SK-N-SH (cell line): ENCODE measurements around the gene DNTT. TPM values are rescaled to one million over a fixed set of nuclear protein-coding genes. Genes with fewer than 3 reads are reported as not detected.

ENCODE experiments used
- CTCF ChIA-PET: fragments of 300-600, 350-600 bp; formaldehyde crosslinking; extraction: SDS; loops from one replicate; lab custom pipeline; 2021; lab: Yijun Ruan, JAX
- POLR2A ChIA-PET: fragments of 350-600 bp; sonication (Branson Sonifier 250); formaldehyde crosslinking; extraction: SDS; loops from one replicate; lab custom pipeline; 2020; ENCODE audit warnings: antibody characterized with exemption, inconsistent platforms; lab: Yijun Ruan, JAX
- DNase-seq: peaks from one replicate; pipeline ENCODE4 v3.0.0; 2012
- H2AFZ ChIP-seq: fragments of 200-600 bp; sonication (generic); 2 replicates; pipeline ENCODE4 v1.8.1; 2016; ENCODE audit warnings: antibody characterized with exemption, mild to moderate bottlenecking, low read depth
- H3F3A ChIP-seq: fragments of 200-600 bp; sonication (generic); replicated peaks from 2 replicates; pipeline ENCODE3; 2016; ENCODE audit warnings: antibody characterized with exemption, mild to moderate bottlenecking; ENCODE audit not compliant: insufficient read depth
- H3K27ac ChIP-seq, 2 experiments: fragments of 200-500 bp in 1 of 2; fragments of 200-600 bp in 1 of 2; sonication (Bioruptor generic) in 1 of 2; sonication (generic), shearing (Covaris generic) in 1 of 2; 2 replicates each; pipeline versions ENCODE4 v1.5.1 to v1.6.1; 2014 to 2016; ENCODE audit warnings: low read depth in 2 of 2, inconsistent platforms in 1 of 2, low read length in 1 of 2, mild to moderate bottlenecking in 1 of 2, mixed read lengths in 1 of 2
- H3K27me3 ChIP-seq: fragments of 200-600 bp; sonication (generic), shearing (Covaris generic); 2 replicates; pipeline ENCODE4 v1.6.1; 2016; ENCODE audit warnings: mixed run types; ENCODE audit not compliant: insufficient read depth
- H3K36me3 ChIP-seq, 2 experiments: fragments of 200-500 bp in 1 of 2; fragments of 200-600 bp in 1 of 2; sonication (Bioruptor generic) in 1 of 2; sonication (generic) in 1 of 2; replicated peaks in 1 of 2; 2 replicates each; pipeline versions ENCODE3 to v1.5.1; 2014 to 2016; ENCODE audit warnings: low read length in 1 of 2, mild to moderate bottlenecking in 1 of 2; ENCODE audit not compliant: insufficient read depth in 2 of 2, control insufficient read depth in 1 of 2
- H3K4me1 ChIP-seq, 2 experiments: fragments of 200-500 bp in 1 of 2; fragments of 200-600 bp in 1 of 2; sonication (Bioruptor generic) in 1 of 2; sonication (generic), shearing (Covaris generic) in 1 of 2; 2 replicates each; pipeline versions ENCODE4 v1.5.1 to v1.6.1; 2014 to 2016; ENCODE audit warnings: low read depth in 1 of 2, low read length in 1 of 2, mixed run types in 1 of 2; ENCODE audit not compliant: insufficient read depth in 2 of 2, control insufficient read depth in 1 of 2
- H3K4me2 ChIP-seq: fragments of 200-600 bp; sonication (generic), shearing (Covaris generic); 2 replicates; pipeline ENCODE4 v1.6.1; 2017; ENCODE audit warnings: mixed run types
- H3K4me3 ChIP-seq, 2 experiments: fragments of 200-500 bp in 1 of 2; fragments of 200-600 bp in 1 of 2; sonication (Bioruptor generic) in 1 of 2; sonication (generic), shearing (Covaris generic) in 1 of 2; 2 replicates each; pipeline versions ENCODE4 v1.5.1 to v1.8.1; 2014 to 2016; ENCODE audit warnings: low read depth in 2 of 2, inconsistent platforms in 1 of 2, low read length in 1 of 2, mild to moderate bottlenecking in 1 of 2, mixed read lengths in 1 of 2, moderate library complexity in 1 of 2
- H3K79me2 ChIP-seq: fragments of 200-600 bp; sonication (generic); 2 replicates; pipeline ENCODE4 v1.8.1; 2017; ENCODE audit warnings: mild to moderate bottlenecking; ENCODE audit not compliant: insufficient read depth
- H3K9ac ChIP-seq: fragments of 200-600 bp; sonication (generic); 2 replicates; pipeline ENCODE4 v1.6.1; 2017; ENCODE audit warnings: mixed run types
- H3K9me2 ChIP-seq: fragments of 200-600 bp; sonication (generic); 2 replicates; pipeline ENCODE4 v1.6.1; 2017; ENCODE audit warnings: mixed run types
- H3K9me3 ChIP-seq: fragments of 200-600 bp; sonication (generic); 2 replicates; pipeline ENCODE4 v1.6.1; 2017; ENCODE audit warnings: mixed run types, mild to moderate bottlenecking, moderate library complexity
- H4K20me1 ChIP-seq: fragments of 200-600 bp; sonication (generic); 2 replicates; pipeline ENCODE4 v1.6.1; 2017; ENCODE audit warnings: mild to moderate bottlenecking, mixed run types; ENCODE audit not compliant: insufficient read depth
- CHD2 ChIP-seq: fragments of 150-350 bp; IDR thresholded peaks from 2 replicates; pipeline ENCODE4 v1.6.1; 2018; ENCODE audit warnings: low read length; ENCODE audit not compliant: partially characterized antibody
- CTCF ChIP-seq: fragments of 200-600 bp; sonication (generic); IDR thresholded peaks from 2 replicates; pipeline ENCODE4 v1.6.1; 2017; ENCODE audit warnings: antibody characterized with exemption, mild to moderate bottlenecking, moderate library complexity
- ELF1 ChIP-seq: IDR thresholded peaks from 2 replicates; pipeline ENCODE4 v1.4.0; 2012
- EP300 ChIP-seq, 2 experiments: IDR thresholded peaks; 2 replicates each; pipeline versions ENCODE4 v1.4.0 to v1.6.1; 2012; ENCODE audit warnings: borderline replicate concordance in 1 of 2, low read depth in 1 of 2, low read length in 1 of 2
- FOSL2 ChIP-seq: IDR thresholded peaks from 2 replicates; pipeline ENCODE4 v1.4.0; 2012; ENCODE audit warnings: low read depth, mild to moderate bottlenecking, moderate library complexity, borderline replicate concordance
- FOXJ3 ChIP-seq: sonication (generic); formaldehyde crosslinking; IDR thresholded peaks from 2 replicates; pipeline ENCODE4 v1.5.1; 2020; ENCODE audit warnings: mild to moderate bottlenecking, missing genetic modification reagents
- GABPA ChIP-seq: IDR thresholded peaks from 2 replicates; pipeline ENCODE4 v1.4.0; 2012; ENCODE audit warnings: low read depth, mild to moderate bottlenecking
- IRF3 ChIP-seq: fragments of 150-350 bp; IDR thresholded peaks from 2 replicates; pipeline ENCODE4 v1.6.1; 2016; ENCODE audit warnings: mild to moderate bottlenecking, low read depth, low read length
- JUND ChIP-seq: IDR thresholded peaks from 2 replicates; pipeline ENCODE4 v1.4.0; 2012
- MEF2A ChIP-seq: IDR thresholded peaks from 2 replicates; pipeline ENCODE4 v1.4.0; 2012; ENCODE audit warnings: low read depth, borderline replicate concordance
- MXI1 ChIP-seq: IDR thresholded peaks from 2 replicates; pipeline ENCODE4 v1.6.1; 2012; ENCODE audit warnings: mild to moderate bottlenecking, low read depth, low read length, improper control_type of control experiment
- REST ChIP-seq: IDR thresholded peaks from 2 replicates; pipeline ENCODE4 v1.6.1; 2012; ENCODE audit warnings: mild to moderate bottlenecking, low read depth, low read length, moderate library complexity
- RFX5 ChIP-seq: IDR thresholded peaks from 2 replicates; pipeline ENCODE4 v1.6.1; 2012; ENCODE audit warnings: mild to moderate bottlenecking, improper control_type of control experiment, low read length
- RXRA ChIP-seq: IDR thresholded peaks from 2 replicates; pipeline ENCODE4 v1.4.0; 2012; ENCODE audit warnings: low read depth, mild to moderate bottlenecking, borderline replicate concordance
- SIN3A ChIP-seq: IDR thresholded peaks from 2 replicates; pipeline ENCODE4 v1.6.1; 2012; ENCODE audit warnings: low read depth, mild to moderate bottlenecking, low read length, moderate library complexity, borderline replicate concordance
- TAF1 ChIP-seq: IDR thresholded peaks from 2 replicates; pipeline ENCODE4 v1.6.1; 2012; ENCODE audit warnings: low read depth, mild to moderate bottlenecking, low read length, moderate library complexity, borderline replicate concordance
- TCF12 ChIP-seq: IDR thresholded peaks from 2 replicates; pipeline ENCODE4 v1.4.0; 2012
- TEAD4 ChIP-seq: IDR thresholded peaks from 2 replicates; pipeline ENCODE4 v1.4.0; 2012; ENCODE audit warnings: mild to moderate bottlenecking, borderline replicate concordance; ENCODE audit not compliant: insufficient read depth
- USF2 ChIP-seq: fragments of 150-350 bp; IDR thresholded peaks from 2 replicates; pipeline ENCODE4 v1.6.1; 2017; ENCODE audit warnings: antibody characterized with exemption, low read length, low read depth, borderline replicate concordance
- YY1 ChIP-seq: IDR thresholded peaks from 2 replicates; pipeline ENCODE4 v1.4.0; 2012; ENCODE audit warnings: low read depth, mild to moderate bottlenecking
- whole genome bisulfite sequencing: methylation state at CpG from one replicate; pipeline ENCODE4 v1.1.6; 2017; ENCODE audit warnings: low lambda C conversion rate; 5-methylcytosine and 5-hydroxymethylcytosine counted together
- polyA plus RNA-seq, 3 experiments: library from polyadenylated mRNA; depleted of rRNA; stranded (reverse); fragments of >200 nt; gene quantifications; 2 replicates each; pipeline ENCODE4 v1.2.3, GENCODE V29; 2012

The DNTT gene
- polyA plus RNA-seq, 1 of the 3 experiments (the other 2 are of a cell fraction) = not detected

GRCh38 chr10:96324447-96324846, 20.2 kb downstream of the DNTT start:
- Histone ChIP-seq H3K9me3 (no peaks in the 10 kb centered on the region), H3K36me3 (no peaks in the 10 kb centered on the region), H3K4me3 (no peak overlapping the region), H3K27ac (no peak overlapping the region), H2AFZ (no peak overlapping the region), H3K79me2 (no peaks in the 10 kb centered on the region), H3K4me1 (no peaks in the 10 kb centered on the region), H3K27me3 (no peaks in the 10 kb centered on the region; the same call in 1 of the 2 replicates), H3K9me2 (peaks cover 3% of the 10 kb centered on the region; the same call in 1 of the 2 replicates), H3K4me2 (no peak overlapping the region), H3F3A (no peaks in the 10 kb centered on the region), H4K20me1 (no peaks in the 10 kb centered on the region), H3K9ac (no peak overlapping the region)
- TF ChIP-seq MEF2A = no peak
- TF ChIP-seq CHD2 = no peak
- TF ChIP-seq FOXJ3 (CRISPR knock-in tag) = no peak
- no peak for TF ChIP-seq USF2
- no peak for TF ChIP-seq YY1
- no peak for TF ChIP-seq CTCF
- TF ChIP-seq FOSL2 = no peak
- no peak for TF ChIP-seq TEAD4
- no peak for TF ChIP-seq TCF12
- TF ChIP-seq REST = no peak
- TF ChIP-seq ELF1 = no peak
- TF ChIP-seq SIN3A = no peak
- TF ChIP-seq JUND = no peak
- no peak for TF ChIP-seq RXRA
- no peak for TF ChIP-seq TAF1
- TF ChIP-seq EP300 (IDR thresholded peaks at IDR 0.05; ENCODE audit: borderline replicate concordance in 1 of 2, low read depth in 1 of 2, low read length in 1 of 2) = no peak
- TF ChIP-seq IRF3 = no peak
- no peak for TF ChIP-seq RFX5
- no peak for TF ChIP-seq GABPA
- TF ChIP-seq MXI1 = no peak
- ChIA-PET CTCF (interaction anchor here (7.0 kb wide), 1 partner anchor 11 kb away, joined by 42 read pairs; no protein-coding TSS in a partner anchor), POLR2A (no interaction called here)
- 28% methylated on average over 2 of the region's 2 CpGs for WGBS
- DNase-seq = no peak
